VCaP (cell line): Measurements from ENCODE around the gene CLPSL1.

ENCODE experiments used
- H3K27ac ChIP-seq: fragments of 450-650 bp; 2 replicates; pipeline ENCODE4 v1.5.1; 2017
- CTCF ChIP-seq: fragments of 450-650 bp; conservative IDR thresholded peaks from 2 replicates; pipeline ENCODE4 v1.5.1; 2017; ENCODE audit warnings: mild to moderate bottlenecking, moderate library complexity

CLPSL1 gene

GRCh38 chr6:35824552-35825192 is 43.9 kb downstream of the CLPSL1 start:
- TF ChIP-seq CTCF = no peak
- H3K27ac ChIP-seq = no peak overlapping the region

GRCh38 chr6:35829306-35829705 is 48.5 kb downstream of the CLPSL1 start:
- TF ChIP-seq CTCF = no peak
- no peak overlapping the region for H3K27ac ChIP-seq

- H3K27ac ChIP-seq = no peak overlapping the region
These were observed 50.6 kb downstream of the CLPSL1 start for GRCh38 chr6:35831257-35832007.

GRCh38 chr6:35833536-35833935 is 52.7 kb downstream of the CLPSL1 start:
- H3K27ac ChIP-seq = no peak overlapping the region
- no peak for TF ChIP-seq CTCF

More at GRCh38 chr6:35831257-35832007, 50.6 kb downstream of the CLPSL1 start:
- no peak for TF ChIP-seq CTCF
